HCT116 (cell line): ENCODE results near the gene ACRBP. TPM values are rescaled to one million over a fixed set of nuclear protein-coding genes. Genes with fewer than 3 reads are reported as not detected.

Experiments used
- ATAC-seq: fragments of 200-7000 bp; cut with Tn5 transposase; 2 replicates; pipeline ENCODE4 v1.9.1; 2020; ENCODE audit warnings: mild to moderate bottlenecking, moderate library complexity
- BruUV-seq: library from RNA; stranded (reverse); fragments of 400-500 nt; replicated peaks from 2 replicates; lab custom pipeline; 2021; lab: Mats Ljungman, UMichigan
- CTCF ChIA-PET: fragments of 300-600 bp; sonication (Branson Sonifier 250); formaldehyde crosslinking; loops from one replicate; lab custom pipeline; 2021; ENCODE audit warnings: antibody characterized with exemption; lab: Charles Lee
- POLR2A ChIA-PET: fragments of 300-600, 350-600 bp; sonication (Branson Sonifier 250); formaldehyde crosslinking; loops from one replicate; lab custom pipeline; 2021; ENCODE audit warnings: antibody characterized with exemption; lab: Charles Lee
- RAD21 ChIA-PET, 2 experiments: fragments of 300-600 bp; sonication (Branson Sonifier 250); formaldehyde crosslinking; loops; one replicate each; lab custom pipeline; 2023; ENCODE audit warnings: low total read pairs in 2 of 2; ENCODE audit not compliant: uncharacterized antibody in 2 of 2, unreplicated experiment in 2 of 2, low non-redundant PET in 1 of 2; lab: Charles Lee
- DNase-seq: peaks from one replicate; pipeline ENCODE4 v3.0.0-alpha.2; 2010; ENCODE audit warnings: low read depth, low spot score
- H2AFZ ChIP-seq: fragments of 200-600 bp; shearing (Covaris generic), sonication (generic); 2 replicates; pipeline ENCODE4 v1.6.1; 2017; ENCODE audit warnings: low read depth, mixed run types, mixed read lengths, antibody characterized with exemption, low read length; ENCODE audit not compliant: poor library complexity, severe bottlenecking
- H3K27ac ChIP-seq: 2 replicates; pipeline ENCODE4 v1.5.1; 2012; ENCODE audit warnings: low read depth, low read length
- H3K27me3 ChIP-seq: fragments of 200-600 bp; sonication (generic); 2 replicates; pipeline ENCODE4 v1.6.1; 2016; ENCODE audit warnings: mixed run types, low read length, mixed read lengths; ENCODE audit not compliant: insufficient read depth
- H3K36me3 ChIP-seq, 2 experiments: fragments of 200-500 bp in 1 of 2; fragments of 200-600 bp in 1 of 2; sonication (Bioruptor generic) in 1 of 2; sonication (generic) in 1 of 2; 2 replicates each; pipeline versions ENCODE4 v1.5.1 to v1.6.1; 2014 to 2016; ENCODE audit warnings: low read length in 2 of 2, inconsistent platforms in 1 of 2, mixed read lengths in 1 of 2, mixed run types in 1 of 2; ENCODE audit not compliant: insufficient read depth in 2 of 2, control insufficient read depth in 1 of 2
- H3K4me1 ChIP-seq, 2 experiments: fragments of 200-600 bp in 1 of 2; sonication (generic) in 1 of 2; 2 replicates each; pipeline versions ENCODE4 v1.5.1 to v1.6.1; 2012 to 2017; ENCODE audit warnings: low read length in 2 of 2, inconsistent platforms in 1 of 2, mild to moderate bottlenecking in 1 of 2, mixed read lengths in 1 of 2, mixed run types in 1 of 2, moderate library complexity in 1 of 2; ENCODE audit not compliant: insufficient read depth in 2 of 2, control insufficient read depth in 1 of 2
- H3K4me2 ChIP-seq: fragments of 200-600 bp; sonication (generic); 2 replicates; pipeline ENCODE4 v1.6.1; 2017; ENCODE audit warnings: mixed run types, low read length, mixed read lengths
- H3K4me3 ChIP-seq, 2 experiments: fragments of 200-600 bp in 1 of 2; sonication (generic) in 1 of 2; replicated peaks in 1 of 2; 2 replicates each; pipeline ENCODE4 v1.5.1; 2011 to 2016; ENCODE audit warnings: low read length in 2 of 2, control low read depth in 1 of 2, low read depth in 1 of 2, mild to moderate bottlenecking in 1 of 2, mixed read lengths in 1 of 2, mixed run types in 1 of 2
- H3K79me2 ChIP-seq: fragments of 200-600 bp; sonication (generic); 2 replicates; pipeline ENCODE4 v1.6.1; 2017; ENCODE audit warnings: mild to moderate bottlenecking, mixed run types, low read length, moderate library complexity, mixed read lengths; ENCODE audit not compliant: insufficient read depth
- H3K9ac ChIP-seq: fragments of 200-600 bp; sonication (generic); 2 replicates; pipeline ENCODE4 v1.6.1; 2016; ENCODE audit warnings: low read length, mixed read lengths
- H3K9me2 ChIP-seq: fragments of 200-600 bp; sonication (generic), shearing (Covaris generic); 2 replicates; pipeline ENCODE4 v1.6.1; 2017; ENCODE audit warnings: mixed run types, mild to moderate bottlenecking, moderate library complexity; ENCODE audit not compliant: insufficient read depth
- H3K9me3 ChIP-seq, 2 experiments: fragments of 200-500 bp in 1 of 2; fragments of 200-600 bp in 1 of 2; sonication (Bioruptor generic) in 1 of 2; sonication (generic) in 1 of 2; 2 replicates each; pipeline ENCODE4 v1.6.1; 2014 to 2017; ENCODE audit warnings: low read length in 2 of 2, mixed read lengths in 2 of 2, inconsistent platforms in 1 of 2, low read depth in 1 of 2, mild to moderate bottlenecking in 1 of 2, mixed run types in 1 of 2, moderate library complexity in 1 of 2; ENCODE audit not compliant: control insufficient read depth in 1 of 2, insufficient read depth in 1 of 2
- H4K20me1 ChIP-seq: fragments of 200-600 bp; sonication (generic), shearing (Covaris generic); 2 replicates; pipeline ENCODE4 v1.6.1; 2017; ENCODE audit warnings: mixed run types, mild to moderate bottlenecking, moderate library complexity; ENCODE audit not compliant: insufficient read depth
- CBX3 ChIP-seq: IDR thresholded peaks from 2 replicates; pipeline ENCODE4 v1.6.1; 2012; ENCODE audit warnings: low read depth
- CEBPB ChIP-seq: IDR thresholded peaks from 2 replicates; pipeline ENCODE4 v1.6.1; 2012; ENCODE audit warnings: low read depth
- EGR1 ChIP-seq: IDR thresholded peaks from 2 replicates; pipeline ENCODE4 v1.6.1; 2012; ENCODE audit warnings: low read depth
- ELF1 ChIP-seq: IDR thresholded peaks from 2 replicates; pipeline ENCODE4 v1.6.1; 2012; ENCODE audit warnings: low read depth, borderline replicate concordance
- EZH2 ChIP-seq: fragments of 200-600 bp; sonication (generic); IDR thresholded peaks from 2 replicates; pipeline ENCODE4 v1.6.1; 2017; ENCODE audit warnings: antibody characterized with exemption, mixed run types
- EZH2phosphoT487 ChIP-seq: fragments of 200-600 bp; IDR thresholded peaks from 2 replicates; pipeline ENCODE4 v1.6.1; 2018; ENCODE audit warnings: antibody characterized with exemption, borderline replicate concordance
- JUND ChIP-seq: IDR thresholded peaks from 2 replicates; pipeline ENCODE4 v1.6.1; 2012
- POLR2A ChIP-seq: IDR thresholded peaks from 2 replicates; pipeline ENCODE4 v1.7.0; 2011; ENCODE audit warnings: borderline replicate concordance; ENCODE audit not compliant: insufficient read depth, insufficient read length; ENCODE audit errors: extremely low read depth
- POLR2AphosphoS5 ChIP-seq: IDR thresholded peaks from 2 replicates; pipeline ENCODE4 v1.6.1; 2011; ENCODE audit warnings: mild to moderate bottlenecking, low read depth, low read length, moderate library complexity
- RAD21 ChIP-seq: IDR thresholded peaks from 2 replicates; pipeline ENCODE4 v1.6.1; 2012; ENCODE audit warnings: low read depth, mild to moderate bottlenecking
- SIN3A ChIP-seq: IDR thresholded peaks from 2 replicates; pipeline ENCODE4 v1.6.1; 2012; ENCODE audit warnings: low read depth
- SP1 ChIP-seq: IDR thresholded peaks from 2 replicates; pipeline ENCODE4 v1.6.1; 2012; ENCODE audit warnings: low read depth
- SRF ChIP-seq: IDR thresholded peaks from 2 replicates; pipeline ENCODE4 v1.6.1; 2012; ENCODE audit warnings: low read depth
- TCF7L2 ChIP-seq: IDR thresholded peaks from 2 replicates; pipeline ENCODE4 v1.7.0; 2011; ENCODE audit warnings: borderline replicate concordance, inconsistent platforms; ENCODE audit not compliant: insufficient read depth, insufficient read length; ENCODE audit errors: extremely low read depth
- YY1 ChIP-seq: IDR thresholded peaks from 2 replicates; pipeline ENCODE4 v1.6.1; 2011; ENCODE audit warnings: low read length, low read depth, moderate library complexity, mild to moderate bottlenecking; ENCODE audit not compliant: insufficient replicate concordance; ENCODE audit errors: extremely low read depth
- ZFX ChIP-seq: fragments of 450-650 bp; IDR thresholded peaks from 2 replicates; pipeline ENCODE4 v1.6.1; 2017
- ZNF274 ChIP-seq: fragments of 200-500 bp; sonication (Bioruptor generic); IDR thresholded peaks from 2 replicates; pipeline ENCODE4 v1.6.1; 2014; ENCODE audit warnings: mild to moderate bottlenecking, low read depth, low read length, inconsistent platforms
- intact Hi-C: fragments of 100-400 bp; cut with micrococcal nuclease; formaldehyde crosslinking; loops from 2 replicates; pipeline ENCODE4 v1.10.0; 2022
- total RNA-seq: library from RNA; stranded (reverse); gene quantifications from one replicate; pipeline ENCODE4 v1.2.1, GENCODE V29; 2021; ENCODE audit not compliant: unreplicated experiment
- TF ChIP-seq, protein P1 (sequence below): IDR thresholded peaks from 2 replicates; pipeline ENCODE4 v1.6.1; 2012
- TF ChIP-seq, protein P2 (sequence below), 3 experiments: fragments of 200-600 bp in 1 of 3; sonication (generic) in 1 of 3; IDR thresholded peaks in 2 of 3; conservative IDR thresholded peaks in 1 of 3; 2 replicates each; pipeline ENCODE4 v1.5.1; 2012 to 2017; ENCODE audit warnings: low read depth in 2 of 3, low read length in 2 of 3, antibody characterized with exemption in 1 of 3, borderline replicate concordance in 1 of 3, control low read depth in 1 of 3, mild to moderate bottlenecking in 1 of 3, mixed read lengths in 1 of 3, mixed run types in 1 of 3, moderate library complexity in 1 of 3; ENCODE audit not compliant: insufficient read depth in 1 of 3
- TF ChIP-seq, protein P3 (sequence below): IDR thresholded peaks from 2 replicates; pipeline ENCODE4 v1.6.1; 2011; ENCODE audit warnings: mild to moderate bottlenecking, low read length, moderate library complexity; ENCODE audit not compliant: insufficient replicate concordance; ENCODE audit errors: extremely low read depth

ACRBP gene
- total RNA-seq, 1 experiment from 2014 or later, result 1.0 TPM

DNA sequence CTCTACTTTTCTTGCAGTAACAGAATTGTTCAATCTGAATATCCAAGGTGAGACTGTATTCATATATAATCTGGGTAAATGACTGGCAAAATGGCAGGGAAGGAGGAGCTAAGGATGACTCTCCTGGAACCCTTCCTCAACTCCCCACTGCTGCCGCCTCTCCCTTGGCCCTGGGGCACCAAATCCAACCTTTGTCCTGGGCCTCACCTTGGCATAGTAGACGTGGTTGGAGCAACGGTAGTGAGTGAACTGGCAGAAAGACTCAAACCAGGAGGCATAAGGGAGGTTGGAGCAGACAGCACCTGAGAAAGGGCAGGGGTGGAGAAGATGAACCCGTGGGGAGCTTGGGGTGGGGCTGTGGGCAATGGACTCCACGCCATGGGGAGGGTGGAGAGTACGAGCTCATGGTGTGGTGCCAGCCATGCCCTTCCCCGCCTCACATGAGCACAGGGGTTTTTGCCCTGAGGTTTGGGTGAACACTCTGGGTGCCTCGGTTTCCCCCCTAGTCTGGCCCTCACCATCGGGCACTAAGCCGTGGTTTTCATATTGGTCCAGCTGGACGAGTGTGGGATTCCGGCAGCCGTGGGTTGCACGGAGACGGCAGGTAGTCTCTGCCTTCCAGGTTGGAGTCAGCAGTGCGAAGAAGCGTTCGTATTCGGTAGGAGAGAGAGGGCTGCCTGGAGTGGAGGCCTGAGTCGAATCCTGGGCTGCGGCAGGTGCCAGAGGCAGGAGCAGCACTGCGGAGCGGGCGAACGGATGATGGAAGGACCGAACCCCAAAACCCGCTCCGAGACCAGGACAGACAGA lies 753 bp downstream of the ACRBP start:
- peaks cover 0 to 10% of the 10 kb centered on the region in 2 experiments; a peak in 1 of 4 replicates for H3K9me3 ChIP-seq
- H3K36me3 ChIP-seq, result peaks cover 4 to 6% of the 10 kb centered on the region in 2 experiments; a peak in 1 of 4 replicates
- TF ChIP-seq ZNF274 (no peak), POLR2A (no peak), CBX3 (no peak), POLR2AphosphoS5 (no peak), EZH2phosphoT487 (no peak), YY1 (no peak), SIN3A (no peak), JUND (no peak), TCF7L2 (no peak), SP1 (no peak), EZH2 (no peak), CEBPB (no peak), SRF (no peak), RAD21 (no peak), ELF1 (no peak), EGR1 (no peak), ZFX (no peak)
- TF ChIP-seq, protein P1, sequence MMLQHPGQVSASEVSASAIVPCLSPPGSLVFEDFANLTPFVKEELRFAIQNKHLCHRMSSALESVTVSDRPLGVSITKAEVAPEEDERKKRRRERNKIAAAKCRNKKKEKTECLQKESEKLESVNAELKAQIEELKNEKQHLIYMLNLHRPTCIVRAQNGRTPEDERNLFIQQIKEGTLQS, result no peak
- TF ChIP-seq, protein P2, sequence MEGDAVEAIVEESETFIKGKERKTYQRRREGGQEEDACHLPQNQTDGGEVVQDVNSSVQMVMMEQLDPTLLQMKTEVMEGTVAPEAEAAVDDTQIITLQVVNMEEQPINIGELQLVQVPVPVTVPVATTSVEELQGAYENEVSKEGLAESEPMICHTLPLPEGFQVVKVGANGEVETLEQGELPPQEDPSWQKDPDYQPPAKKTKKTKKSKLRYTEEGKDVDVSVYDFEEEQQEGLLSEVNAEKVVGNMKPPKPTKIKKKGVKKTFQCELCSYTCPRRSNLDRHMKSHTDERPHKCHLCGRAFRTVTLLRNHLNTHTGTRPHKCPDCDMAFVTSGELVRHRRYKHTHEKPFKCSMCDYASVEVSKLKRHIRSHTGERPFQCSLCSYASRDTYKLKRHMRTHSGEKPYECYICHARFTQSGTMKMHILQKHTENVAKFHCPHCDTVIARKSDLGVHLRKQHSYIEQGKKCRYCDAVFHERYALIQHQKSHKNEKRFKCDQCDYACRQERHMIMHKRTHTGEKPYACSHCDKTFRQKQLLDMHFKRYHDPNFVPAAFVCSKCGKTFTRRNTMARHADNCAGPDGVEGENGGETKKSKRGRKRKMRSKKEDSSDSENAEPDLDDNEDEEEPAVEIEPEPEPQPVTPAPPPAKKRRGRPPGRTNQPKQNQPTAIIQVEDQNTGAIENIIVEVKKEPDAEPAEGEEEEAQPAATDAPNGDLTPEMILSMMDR (IDR thresholded peaks at IDR 0.05 in 2 of 3, conservative IDR thresholded peaks at IDR 0.05 in 1 of 3; ENCODE audit: borderline replicate concordance in 1 of 3, insufficient read depth in 1 of 3, low read depth in 2 of 3, low read length in 2 of 3), result no peak
- TF ChIP-seq, protein P3, sequence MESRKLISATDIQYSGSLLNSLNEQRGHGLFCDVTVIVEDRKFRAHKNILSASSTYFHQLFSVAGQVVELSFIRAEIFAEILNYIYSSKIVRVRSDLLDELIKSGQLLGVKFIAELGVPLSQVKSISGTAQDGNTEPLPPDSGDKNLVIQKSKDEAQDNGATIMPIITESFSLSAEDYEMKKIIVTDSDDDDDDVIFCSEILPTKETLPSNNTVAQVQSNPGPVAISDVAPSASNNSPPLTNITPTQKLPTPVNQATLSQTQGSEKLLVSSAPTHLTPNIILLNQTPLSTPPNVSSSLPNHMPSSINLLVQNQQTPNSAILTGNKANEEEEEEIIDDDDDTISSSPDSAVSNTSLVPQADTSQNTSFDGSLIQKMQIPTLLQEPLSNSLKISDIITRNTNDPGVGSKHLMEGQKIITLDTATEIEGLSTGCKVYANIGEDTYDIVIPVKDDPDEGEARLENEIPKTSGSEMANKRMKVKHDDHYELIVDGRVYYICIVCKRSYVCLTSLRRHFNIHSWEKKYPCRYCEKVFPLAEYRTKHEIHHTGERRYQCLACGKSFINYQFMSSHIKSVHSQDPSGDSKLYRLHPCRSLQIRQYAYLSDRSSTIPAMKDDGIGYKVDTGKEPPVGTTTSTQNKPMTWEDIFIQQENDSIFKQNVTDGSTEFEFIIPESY, result no peak
- DNase-seq (no peak), ATAC-seq (no peak)
- ChIA-PET RAD21 (no interaction called here), POLR2A (no interaction called here), CTCF (no interaction called here)
- peaks cover 6% of the 10 kb centered on the region; the same call in 1 of the 2 replicates for H3K27me3 ChIP-seq
- no peaks in the 10 kb centered on the region for H4K20me1 ChIP-seq
- no peaks in the 10 kb centered on the region for H3K4me1 ChIP-seq
- H3K4me3 ChIP-seq, result no peak overlapping the region
- H3K4me2 ChIP-seq, result no peak overlapping the region
- H3K9ac ChIP-seq, result no peak overlapping the region
- no peak overlapping the region for H3K27ac ChIP-seq
- no peak overlapping the region for H2AFZ ChIP-seq
- no TSS peak for BruUV-seq
- H3K79me2 ChIP-seq, result no peaks in the 10 kb centered on the region
- intact Hi-C loops, result no loop called here
- no peaks in the 10 kb centered on the region for H3K9me2 ChIP-seq
